ENCODE measurements around the gene GRIN2A. TPM values are rescaled to one million over a fixed set of nuclear protein-coding genes. Genes with fewer than 3 reads are reported as not detected.

The GRIN2A gene
- total RNA-seq, 4 donors from 2014 or later, result 0.35 to 7.4 (median 1.5) TPM

GRCh38 chr16:10130538-10130937 lies 51.7 kb downstream of the GRIN2A start:
- Histone ChIP-seq H3K27me3 (no peaks in the 10 kb centered on the region), H3K36me3 (no peaks in the 10 kb centered on the region), H3K27ac (peak overlapping the region in 2 of 4 donors; percentile 9 to 28), H3K4me1 (no peaks in the 10 kb centered on the region), H3K9me3 (no peaks in the 10 kb centered on the region), H3K4me3 (no peak overlapping the region)
- DNase-seq, result no peak
- TF ChIP-seq CTCF (IDR thresholded peaks at IDR 0.05) (no peak), POLR2A (IDR thresholded peaks at IDR 0.05) (no peak)

DNA sequence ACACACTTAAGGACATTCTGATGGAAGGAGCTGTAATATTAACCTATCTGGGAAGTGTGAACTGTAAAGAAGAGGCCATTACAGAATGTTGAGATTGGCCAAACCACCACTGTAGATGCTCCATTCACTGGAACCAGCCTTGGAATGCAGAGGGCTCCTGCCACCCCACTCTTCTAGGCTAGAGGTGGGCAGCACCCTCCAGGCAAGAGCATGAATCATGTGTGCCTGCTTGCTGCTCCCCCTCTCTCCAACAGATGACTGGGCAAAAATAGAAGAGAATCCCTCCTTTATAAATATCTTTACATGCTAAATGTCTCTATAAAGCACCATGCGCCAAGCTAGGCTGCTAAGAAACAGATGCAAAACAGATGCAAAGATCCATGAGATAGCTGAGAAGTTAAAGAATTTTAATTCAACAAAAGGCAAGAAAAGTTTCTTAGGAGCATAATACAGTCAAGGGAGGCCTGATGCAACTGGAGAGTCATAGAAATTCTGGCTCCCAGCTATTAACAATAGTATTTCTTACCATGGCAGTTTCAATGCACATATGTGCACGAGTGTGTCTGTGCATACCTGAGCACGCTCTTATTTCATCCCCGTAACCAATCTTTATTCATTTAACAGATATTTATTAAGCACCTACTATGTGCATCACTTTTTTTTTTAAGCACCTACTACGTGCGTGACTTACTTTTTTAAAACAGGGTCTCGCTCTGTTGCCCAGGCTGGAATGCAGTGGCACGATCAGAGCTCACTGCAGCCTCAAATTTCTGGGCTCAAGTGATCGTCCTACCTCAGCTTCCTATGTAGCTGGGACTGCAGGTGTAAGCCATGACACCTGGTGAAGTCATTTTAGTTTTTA lies 53.6 kb downstream of the GRIN2A start:
- Histone ChIP-seq H3K4me3 (no peak overlapping the region), H3K27me3 (no peaks in the 10 kb centered on the region), H3K4me1 (no peaks in the 10 kb centered on the region), H3K9me3 (no peaks in the 10 kb centered on the region), H3K36me3 (no peaks in the 10 kb centered on the region), H3K27ac (no peak overlapping the region)
- TF ChIP-seq CTCF (IDR thresholded peaks at IDR 0.05) (no peak), POLR2A (IDR thresholded peaks at IDR 0.05) (no peak)
- DNase-seq, result no peak

- H3K36me3 ChIP-seq, result no peaks in the 10 kb centered on the region
- no peak for TF ChIP-seq CTCF (IDR thresholded peaks at IDR 0.05)
- no peak for TF ChIP-seq POLR2A (IDR thresholded peaks at IDR 0.05)
- H3K4me3 ChIP-seq, result no peak overlapping the region
- H3K27me3 ChIP-seq, result no peaks in the 10 kb centered on the region
- peak overlapping the region in 1 of 4 donors; percentile 17 for H3K27ac ChIP-seq
- no peak for DNase-seq
- H3K9me3 ChIP-seq, result no peaks in the 10 kb centered on the region
- no peaks in the 10 kb centered on the region for H3K4me1 ChIP-seq
These were observed 55.5 kb downstream of the GRIN2A start for GRCh38 chr16:10126686-10127085.

DNA sequence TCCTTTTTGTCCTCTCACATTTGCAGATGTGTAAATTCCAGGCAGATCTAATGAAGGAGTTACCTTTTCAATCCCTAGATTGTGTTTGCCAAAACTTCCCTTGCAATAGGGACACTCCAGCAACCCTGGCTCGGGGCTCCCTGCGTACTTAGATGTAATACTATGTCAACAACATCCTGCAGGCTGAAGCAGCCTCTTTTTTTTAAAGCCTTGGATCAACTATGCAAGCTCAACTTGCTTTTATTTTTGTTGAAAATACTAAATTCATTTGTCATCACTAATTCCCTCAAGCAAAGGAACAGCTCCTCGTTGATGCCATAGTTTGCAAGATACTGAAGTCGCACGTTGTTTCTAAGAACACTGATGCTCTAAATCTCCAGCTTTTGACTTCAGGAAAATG lies 59.1 kb downstream of the GRIN2A start:
- TF ChIP-seq POLR2A (IDR thresholded peaks at IDR 0.05) (no peak), CTCF (IDR thresholded peaks at IDR 0.05) (no peak)
- H3K4me1 ChIP-seq, result no peaks in the 10 kb centered on the region
- H3K27me3 ChIP-seq, result no peaks in the 10 kb centered on the region
- H3K9me3 ChIP-seq, result no peaks in the 10 kb centered on the region
- no peak overlapping the region for H3K4me3 ChIP-seq
- H3K36me3 ChIP-seq, result no peaks in the 10 kb centered on the region
- no peak for DNase-seq
- peak overlapping the region in 1 of 4 donors; percentile 31 for H3K27ac ChIP-seq

GRCh38 chr16:10122546-10122945 lies 59.7 kb downstream of the GRIN2A start:
- Histone ChIP-seq H3K27ac (peak overlapping the region in 1 of 4 donors; percentile 31), H3K27me3 (no peaks in the 10 kb centered on the region)

More at GRCh38 chr16:10122546-10122945, 59.7 kb downstream of the GRIN2A start:
- H3K4me1 ChIP-seq, result no peaks in the 10 kb centered on the region
- no peaks in the 10 kb centered on the region for H3K36me3 ChIP-seq
- no peak overlapping the region for H3K4me3 ChIP-seq
- TF ChIP-seq CTCF (IDR thresholded peaks at IDR 0.05), result no peak
- no peak for TF ChIP-seq POLR2A (IDR thresholded peaks at IDR 0.05)
- H3K9me3 ChIP-seq, result no peaks in the 10 kb centered on the region
- DNase-seq, result no peak

All from Peyer's patch (tissue), 4 donors.